Suprapubic skin (tissue), 4 donors: ENCODE measurements around the gene NKAIN2. TPM values are rescaled to one million over a fixed set of nuclear protein-coding genes. Genes with fewer than 3 reads are reported as not detected.

Experiments
- DNase-seq, 2 donors: peaks; one replicate each; pipeline ENCODE4 v3.0.0-alpha.2; 2019; ENCODE audit warnings: low spot score in 2 of 2
- H3K27ac ChIP-seq: fragments of 200-600 bp; sonication (generic); one replicate; pipeline ENCODE4 v1.5.1; 2019
- H3K27me3 ChIP-seq: fragments of 200-600 bp; sonication (generic); one replicate; pipeline ENCODE4 v1.5.1; 2019
- H3K36me3 ChIP-seq: fragments of 200-600 bp; sonication (generic); one replicate; pipeline ENCODE4 v1.5.1; 2019
- H3K4me1 ChIP-seq: fragments of 200-600 bp; sonication (generic); one replicate; pipeline ENCODE4 v1.5.1; 2019
- H3K4me3 ChIP-seq: fragments of 200-600 bp; sonication (generic); one replicate; pipeline ENCODE4 v1.5.1; 2019; ENCODE audit warnings: mild to moderate bottlenecking
- H3K9me3 ChIP-seq: fragments of 200-600 bp; sonication (generic); one replicate; pipeline ENCODE4 v1.5.1; 2019
- CTCF ChIP-seq, 2 donors: fragments of 200-600 bp in 1 of 2; fragments of 450-650 bp in 1 of 2; sonication (generic) in 1 of 2; IDR thresholded peaks; one replicate each; pipeline ENCODE4 v1.5.1; 2016 to 2019; ENCODE audit warnings: antibody characterized with exemption in 2 of 2, mild to moderate bottlenecking in 1 of 2, moderate library complexity in 1 of 2
- EP300 ChIP-seq: sonication (generic); formaldehyde crosslinking; IDR thresholded peaks from one replicate; pipeline ENCODE4 v1.6.1; 2017; ENCODE audit warnings: antibody characterized with exemption
- POLR2A ChIP-seq, 2 donors: fragments of 450-650 bp; IDR thresholded peaks; one replicate each; pipeline ENCODE4 v1.6.1; 2017; ENCODE audit warnings: antibody characterized with exemption in 2 of 2, mild to moderate bottlenecking in 2 of 2, moderate library complexity in 2 of 2
- POLR2AphosphoS5 ChIP-seq, 3 donors: sonication (generic); formaldehyde crosslinking; IDR thresholded peaks; one replicate each; pipeline ENCODE4 v1.6.1; 2017; ENCODE audit warnings: antibody characterized with exemption in 3 of 3
- WGBS: methylation state at CpG from one replicate; pipeline ENCODE4 v1.1.5; 2018; 5-methylcytosine and 5-hydroxymethylcytosine counted together
- total RNA-seq, 4 donors: library from RNA; depleted of rRNA; stranded (reverse); fragments of >200 nt; gene quantifications; one replicate each; pipeline ENCODE4 v1.1.0, GENCODE V29; 2016

Gene NKAIN2
- total RNA-seq, 4 donors from 2014 or later, result 0.40 TPM; not detected in 3

GRCh38 chr6:124190256-124190655 lies 386.6 kb downstream of the NKAIN2 start:
- H3K4me1 ChIP-seq, result no peaks in the 10 kb centered on the region
- no peak overlapping the region for H3K27ac ChIP-seq
- WGBS, result 50% methylated on average over 2 of the region's 2 CpGs
- peaks cover 5% of the 10 kb centered on the region for H3K9me3 ChIP-seq
- no peaks in the 10 kb centered on the region for H3K27me3 ChIP-seq
- H3K4me3 ChIP-seq, result no peak overlapping the region
- H3K36me3 ChIP-seq, result no peaks in the 10 kb centered on the region
- no peak for DNase-seq
- no peak for TF ChIP-seq POLR2A (IDR thresholded peaks at IDR 0.05)
- no peak for TF ChIP-seq EP300
- no peak for TF ChIP-seq POLR2AphosphoS5 (IDR thresholded peaks at IDR 0.05)

- no peaks in the 10 kb centered on the region for H3K4me1 ChIP-seq
- H3K4me3 ChIP-seq, result no peak overlapping the region
- peaks cover 5% of the 10 kb centered on the region for H3K9me3 ChIP-seq
- no peak overlapping the region for H3K27ac ChIP-seq
- TF ChIP-seq POLR2A (IDR thresholded peaks at IDR 0.05) (no peak), CTCF (IDR thresholded peaks at IDR 0.05) (no peak), POLR2AphosphoS5 (IDR thresholded peaks at IDR 0.05) (no peak), EP300 (no peak)
- H3K36me3 ChIP-seq, result no peaks in the 10 kb centered on the region
- no peak for DNase-seq
- WGBS, result 100% methylated on average over 5 of the region's 8 CpGs
- no peaks in the 10 kb centered on the region for H3K27me3 ChIP-seq
These were observed 389.5 kb downstream of the NKAIN2 start for GRCh38 chr6:124193132-124193531.

- WGBS, result 90% methylated on average over 2 of the region's 2 CpGs
- no peak for DNase-seq
- H3K27ac ChIP-seq, result no peak overlapping the region
These were observed 393.5 kb downstream of the NKAIN2 start for GRCh38 chr6:124197148-124197547.

GRCh38 chr6:124199286-124199685 lies 395.6 kb downstream of the NKAIN2 start:
- Histone ChIP-seq H3K4me1 (no peaks in the 10 kb centered on the region), H3K36me3 (no peaks in the 10 kb centered on the region), H3K4me3 (no peak overlapping the region), H3K27me3 (no peaks in the 10 kb centered on the region), H3K27ac (no peak overlapping the region), H3K9me3 (no peaks in the 10 kb centered on the region)
- 49% methylated on average over 3 of the region's 3 CpGs for WGBS
- TF ChIP-seq POLR2A (IDR thresholded peaks at IDR 0.05), result no peak
- TF ChIP-seq POLR2AphosphoS5 (IDR thresholded peaks at IDR 0.05), result no peak
- no peak for TF ChIP-seq EP300
- no peak for TF ChIP-seq CTCF (IDR thresholded peaks at IDR 0.05)
- DNase-seq, result no peak

More at GRCh38 chr6:124197148-124197547, 393.5 kb downstream of the NKAIN2 start:
- Histone ChIP-seq H3K4me1 (no peaks in the 10 kb centered on the region), H3K36me3 (no peaks in the 10 kb centered on the region), H3K4me3 (no peak overlapping the region), H3K9me3 (peaks cover 5% of the 10 kb centered on the region), H3K27me3 (no peaks in the 10 kb centered on the region)
- TF ChIP-seq EP300, result no peak
- TF ChIP-seq POLR2AphosphoS5 (IDR thresholded peaks at IDR 0.05), result no peak
- no peak for TF ChIP-seq CTCF (IDR thresholded peaks at IDR 0.05)
- TF ChIP-seq POLR2A (IDR thresholded peaks at IDR 0.05), result no peak

- 52% methylated on average over 4 of the region's 4 CpGs for WGBS
- Histone ChIP-seq H3K4me3 (no peak overlapping the region), H3K9me3 (no peaks in the 10 kb centered on the region), H3K36me3 (no peaks in the 10 kb centered on the region), H3K27me3 (no peaks in the 10 kb centered on the region), H3K4me1 (no peaks in the 10 kb centered on the region), H3K27ac (no peak overlapping the region)
- no peak for DNase-seq
- no peak for TF ChIP-seq POLR2A (IDR thresholded peaks at IDR 0.05)
- no peak for TF ChIP-seq EP300
These were observed 397.0 kb downstream of the NKAIN2 start for GRCh38 chr6:124200661-124201060.

- no peak for TF ChIP-seq POLR2AphosphoS5 (IDR thresholded peaks at IDR 0.05)
- TF ChIP-seq EP300, result no peak
- TF ChIP-seq CTCF (IDR thresholded peaks at IDR 0.05), result no peak
- TF ChIP-seq POLR2A (IDR thresholded peaks at IDR 0.05), result no peak
- H3K27ac ChIP-seq, result no peak overlapping the region
- H3K4me1 ChIP-seq, result no peaks in the 10 kb centered on the region
- no peaks in the 10 kb centered on the region for H3K36me3 ChIP-seq
- no peak for DNase-seq
- 62% methylated on average over 2 of the region's 2 CpGs for WGBS
- H3K27me3 ChIP-seq, result no peaks in the 10 kb centered on the region
- H3K9me3 ChIP-seq, result no peaks in the 10 kb centered on the region
- H3K4me3 ChIP-seq, result no peak overlapping the region
These were observed 399.6 kb downstream of the NKAIN2 start for GRCh38 chr6:124203101-124203811.
